HepG2 (cell line): ENCODE measurements around the gene EMILIN3. TPM values are rescaled to one million over a fixed set of nuclear protein-coding genes. Genes with fewer than 3 reads are reported as not detected.
A peak's percentile ranks its signal among the peaks of the same experiment; 100 is the strongest.

Source experiments
- ATAC-seq: fragments of 200-7000 bp; cut with Tn5 transposase; 3 replicates; pipeline ENCODE4 v1.9.1; 2020; ENCODE audit warnings: mild to moderate bottlenecking, moderate library complexity
- BruUV-seq: library from RNA; stranded (reverse); fragments of 400-500 nt; replicated peaks from 2 replicates; lab custom pipeline; 2021; lab: Mats Ljungman, UMichigan
- CTCF ChIA-PET: fragments of 300-600 bp; formaldehyde crosslinking; extraction: SDS; loops from one replicate; lab custom pipeline; 2021; ENCODE audit warnings: low total read pairs, inconsistent platforms, low intra/inter-chr PET ratio; lab: Yijun Ruan, JAX
- POLR2A ChIA-PET: fragments of 350-600 bp; sonication (Branson Sonifier 250); formaldehyde crosslinking; loops from one replicate; lab custom pipeline; 2020; ENCODE audit warnings: antibody characterized with exemption, inconsistent platforms; lab: Yijun Ruan, JAX
- DNase-seq: peaks from one replicate; pipeline ENCODE4 v3.0.0-alpha.2; 2015; ENCODE audit warnings: low spot score
- FAIRE-seq: peaks from 3 replicates; lab custom pipeline; 2011; peaks lifted over from hg19 to GRCh38; lab: Jason Lieb, UNC
- H2AFZ ChIP-seq: one replicate; pipeline ENCODE4 v1.6.1; 2011; ENCODE audit warnings: low read length, inconsistent platforms
- H3K27ac ChIP-seq: fragments of 300-600 bp; 3 replicates; pipeline ENCODE4 v1.8.0; 2011; ENCODE audit warnings: mixed run types, mild to moderate bottlenecking, mixed read lengths, low read length, inconsistent platforms; ENCODE audit not compliant: insufficient read depth; ENCODE audit errors: extremely low read length
- H3K27me3 ChIP-seq, 2 experiments: fragments of 200-600 bp in 1 of 2; 2 replicates in 1 of 2; 3 replicates in 1 of 2; pipeline versions ENCODE4 v1.6.0 to v1.8.0; 2011; ENCODE audit warnings: low read length in 2 of 2, mild to moderate bottlenecking in 2 of 2, moderate library complexity in 2 of 2, inconsistent platforms in 1 of 2; ENCODE audit not compliant: insufficient read depth in 2 of 2, control insufficient read depth in 1 of 2
- H3K36me3 ChIP-seq, 2 experiments: fragments of 200-600 bp in 1 of 2; replicated peaks in 1 of 2; 2 replicates in 1 of 2; 3 replicates in 1 of 2; pipeline versions ENCODE4 v1.5.1 to v1.8.0; 2011; ENCODE audit warnings: low read length in 2 of 2, inconsistent platforms in 1 of 2; ENCODE audit not compliant: insufficient read depth in 2 of 2, control insufficient read depth in 1 of 2
- H3K4me1 ChIP-seq: 2 replicates; pipeline ENCODE4 v1.5.1; 2012; ENCODE audit warnings: low read length, inconsistent platforms; ENCODE audit not compliant: insufficient read depth
- H3K4me2 ChIP-seq: 2 replicates; pipeline ENCODE4 v1.6.0; 2011; ENCODE audit warnings: low read depth, low read length, inconsistent platforms
- H3K4me3 ChIP-seq, 3 experiments: fragments of 200-600 bp in 1 of 3; sonication (generic), shearing (Covaris generic) in 1 of 3; replicated peaks in 1 of 3; 2 replicates each; pipeline ENCODE4 v1.5.1; 2011 to 2016; ENCODE audit warnings: low read length in 3 of 3, inconsistent platforms in 2 of 3, low read depth in 2 of 3, mild to moderate bottlenecking in 2 of 3, control low read depth in 1 of 3, mixed read lengths in 1 of 3; ENCODE audit not compliant: insufficient read depth in 1 of 3
- H3K79me2 ChIP-seq: one replicate; pipeline ENCODE4 v1.6.1; 2011; ENCODE audit warnings: low read length, inconsistent platforms; ENCODE audit not compliant: insufficient read depth
- H3K9ac ChIP-seq: 2 replicates; pipeline ENCODE4 v1.6.0; 2011; ENCODE audit warnings: mild to moderate bottlenecking, low read depth, low read length, inconsistent platforms; ENCODE audit not compliant: insufficient read depth
- H3K9me3 ChIP-seq: 2 replicates; pipeline ENCODE4 v1.5.1; 2012; ENCODE audit warnings: mild to moderate bottlenecking, low read length
- H4K20me1 ChIP-seq: 2 replicates; pipeline ENCODE4 v1.6.0; 2011; ENCODE audit warnings: inconsistent platforms, mild to moderate bottlenecking, low read length, moderate library complexity; ENCODE audit not compliant: insufficient read depth
- HNRNPK ChIP-seq: fragments of 200-400 bp; formaldehyde crosslinking; IDR thresholded peaks from 2 replicates; pipeline ENCODE4 v1.6.1; 2018; ENCODE audit warnings: low read length, low read depth, moderate library complexity, mild to moderate bottlenecking; ENCODE audit not compliant: poor library complexity, severe bottlenecking
- IRF1 ChIP-seq: sonication (generic); formaldehyde crosslinking; IDR thresholded peaks from 2 replicates; pipeline ENCODE4 v1.4.0; 2020; ENCODE audit warnings: low read depth, mild to moderate bottlenecking, missing genetic modification reagents
- KDM2A ChIP-seq: sonication (generic); formaldehyde crosslinking; IDR thresholded peaks from 2 replicates; pipeline ENCODE4 v1.4.0; 2020; ENCODE audit warnings: low read depth, missing genetic modification reagents, borderline replicate concordance
- TARDBP ChIP-seq: sonication (generic); formaldehyde crosslinking; IDR thresholded peaks from 2 replicates; pipeline ENCODE4 v1.8.0; 2022; ENCODE audit warnings: mild to moderate bottlenecking, missing genetic modification reagents
- TMF1 ChIP-seq: sonication (generic); formaldehyde crosslinking; IDR thresholded peaks from 2 replicates; pipeline ENCODE4 v1.8.1; 2022; ENCODE audit warnings: low read depth, missing genetic modification reagents
- ZNF44 ChIP-seq: sonication (generic); formaldehyde crosslinking; IDR thresholded peaks from 2 replicates; pipeline ENCODE4 v1.5.1; 2020; ENCODE audit warnings: mild to moderate bottlenecking, missing genetic modification reagents
- ZSCAN12 ChIP-seq: sonication (generic); formaldehyde crosslinking; IDR thresholded peaks from 2 replicates; pipeline ENCODE4 v1.9.0; 2021; ENCODE audit warnings: mild to moderate bottlenecking, missing genetic modification reagents
- ZSCAN31 ChIP-seq: sonication (generic); formaldehyde crosslinking; IDR thresholded peaks from 2 replicates; pipeline ENCODE4 v1.5.0; 2020; ENCODE audit warnings: low read depth, mild to moderate bottlenecking, missing genetic modification reagents
- WGBS: methylation state at CpG from one replicate; pipeline ENCODE4 v1.1.6; 2017; ENCODE audit warnings: low lambda C conversion rate; 5-methylcytosine and 5-hydroxymethylcytosine counted together
- in situ Hi-C: cut with HindIII; loops from 2 replicates; pipeline ENCODE4 v1.10.0; 2017; ENCODE audit warnings: low pct_unique_long_range_greater_than_20kb; ENCODE audit not compliant: extremely low pct_ligation_motif_present
- intact Hi-C: fragments of 100-400 bp; cut with micrococcal nuclease; formaldehyde crosslinking; loops from one replicate; pipeline ENCODE4 v1.10.0; 2022; ENCODE audit not compliant: unreplicated experiment
- polyA plus RNA-seq, 8 experiments: library from polyadenylated mRNA; depleted of rRNA in 3 of 8; stranded (reverse) in 7 of 8; unstranded in 1 of 8; fragments of >200 nt; fragmentation: Illumina TruSeq in 4 of 8; extraction: Trizol in 4 of 8; gene quantifications; 2 replicates each; pipeline versions ENCODE4 v1.2.1 to v1.2.3, GENCODE V29; 2011 to 2016; ENCODE audit warnings: low read depth in 4 of 8, missing spikeins in 1 of 8, mixed read lengths in 1 of 8; ENCODE audit not compliant: insufficient read depth in 1 of 8
- total RNA-seq, 5 experiments: library from RNA; depleted of rRNA; stranded (reverse); fragments of >200 nt; fragmentation: Illumina TruSeq; extraction: Trizol; gene quantifications; 2 replicates each; pipeline ENCODE4 v1.2.3, GENCODE V29; 2016; ENCODE audit warnings: low read depth in 1 of 5
- TF ChIP-seq, protein P1 (sequence below), 2 experiments: fragments of 450-650 bp in 1 of 2; sonication (generic) in 1 of 2; formaldehyde crosslinking in 1 of 2; IDR thresholded peaks; 2 replicates each; pipeline versions ENCODE4 v1.6.1 to v1.8.0; 2016 to 2022; ENCODE audit warnings: antibody characterized with exemption in 1 of 2, mild to moderate bottlenecking in 1 of 2, missing genetic modification reagents in 1 of 2

EMILIN3 gene
- total and polyA plus RNA-seq, 2 of the 13 experiments (the other 11 are each of a cell fraction or from before 2014, with no cell fraction given), result 0.25 to 0.29 TPM

GRCh38 chr20:41317546-41318270 is 48.9 kb downstream of the EMILIN3 start, which contains the start of gene ZHX3 (continued):
- no peak for TF ChIP-seq ZSCAN12 (CRISPR knock-in tag)
- peak; percentile 15; the same call in 1 of the 2 replicates for TF ChIP-seq ZNF44
- peak; percentile 78 for TF ChIP-seq HNRNPK
- TF ChIP-seq TMF1 (CRISPR knock-in tag), result 0 out of 2 replicates have a peak, but pooled peaks have one; percentile 12
- peak; percentile 65 for TF ChIP-seq ZSCAN31 (CRISPR knock-in tag)
- TF ChIP-seq KDM2A (CRISPR knock-in tag), result peak; percentile 64; the same call in 1 of the 2 replicates

DNA sequence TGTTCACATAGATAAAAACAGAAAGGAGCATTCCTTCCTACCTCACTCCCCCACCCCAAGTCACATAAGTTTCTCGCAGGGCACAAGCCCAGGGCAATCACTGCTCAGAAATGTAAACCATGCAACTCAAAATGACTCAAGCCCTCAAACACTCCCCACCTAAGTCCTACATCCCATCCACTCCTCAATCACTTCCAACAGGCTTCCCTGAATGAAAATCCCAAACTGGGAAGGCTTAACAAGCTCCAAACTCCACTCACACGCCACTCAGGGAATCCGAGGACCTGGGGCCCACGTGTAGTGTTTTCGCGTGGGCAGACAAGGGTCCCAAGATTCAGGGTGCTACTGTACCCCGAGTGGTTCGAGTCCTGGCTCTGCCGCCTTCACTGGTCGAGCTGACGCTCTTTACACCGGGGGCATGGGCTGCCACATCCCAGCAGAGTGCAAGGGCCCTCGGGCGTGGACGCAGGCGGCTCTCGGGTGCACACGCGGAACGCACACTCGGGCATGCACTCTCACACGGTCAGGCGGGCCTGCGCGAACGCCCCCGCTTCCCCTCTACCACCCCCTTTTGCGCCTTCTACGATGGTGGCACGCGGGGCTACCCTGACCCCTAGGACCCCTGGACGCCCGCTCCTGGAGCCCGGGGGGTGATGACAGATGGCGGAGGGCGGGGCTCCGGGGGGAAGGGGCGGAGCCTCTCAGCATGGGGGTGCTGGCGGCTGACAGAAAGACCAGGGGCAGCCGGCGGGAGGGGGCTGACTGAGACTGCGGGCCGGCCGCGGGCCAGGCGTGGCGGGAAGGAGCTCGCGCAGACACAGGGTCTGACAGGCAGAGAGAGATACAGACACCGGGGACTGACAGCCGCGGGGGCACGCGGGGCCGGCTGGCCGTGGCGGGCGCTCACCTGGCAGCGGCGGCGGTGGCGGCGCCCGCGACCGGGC is 49.7 kb downstream of the EMILIN3 start:
- intact Hi-C loops, result loop anchor here (5.0 kb wide), 1 partner anchor 85 kb away; no protein-coding TSS in a partner anchor
- TF ChIP-seq, protein P1, sequence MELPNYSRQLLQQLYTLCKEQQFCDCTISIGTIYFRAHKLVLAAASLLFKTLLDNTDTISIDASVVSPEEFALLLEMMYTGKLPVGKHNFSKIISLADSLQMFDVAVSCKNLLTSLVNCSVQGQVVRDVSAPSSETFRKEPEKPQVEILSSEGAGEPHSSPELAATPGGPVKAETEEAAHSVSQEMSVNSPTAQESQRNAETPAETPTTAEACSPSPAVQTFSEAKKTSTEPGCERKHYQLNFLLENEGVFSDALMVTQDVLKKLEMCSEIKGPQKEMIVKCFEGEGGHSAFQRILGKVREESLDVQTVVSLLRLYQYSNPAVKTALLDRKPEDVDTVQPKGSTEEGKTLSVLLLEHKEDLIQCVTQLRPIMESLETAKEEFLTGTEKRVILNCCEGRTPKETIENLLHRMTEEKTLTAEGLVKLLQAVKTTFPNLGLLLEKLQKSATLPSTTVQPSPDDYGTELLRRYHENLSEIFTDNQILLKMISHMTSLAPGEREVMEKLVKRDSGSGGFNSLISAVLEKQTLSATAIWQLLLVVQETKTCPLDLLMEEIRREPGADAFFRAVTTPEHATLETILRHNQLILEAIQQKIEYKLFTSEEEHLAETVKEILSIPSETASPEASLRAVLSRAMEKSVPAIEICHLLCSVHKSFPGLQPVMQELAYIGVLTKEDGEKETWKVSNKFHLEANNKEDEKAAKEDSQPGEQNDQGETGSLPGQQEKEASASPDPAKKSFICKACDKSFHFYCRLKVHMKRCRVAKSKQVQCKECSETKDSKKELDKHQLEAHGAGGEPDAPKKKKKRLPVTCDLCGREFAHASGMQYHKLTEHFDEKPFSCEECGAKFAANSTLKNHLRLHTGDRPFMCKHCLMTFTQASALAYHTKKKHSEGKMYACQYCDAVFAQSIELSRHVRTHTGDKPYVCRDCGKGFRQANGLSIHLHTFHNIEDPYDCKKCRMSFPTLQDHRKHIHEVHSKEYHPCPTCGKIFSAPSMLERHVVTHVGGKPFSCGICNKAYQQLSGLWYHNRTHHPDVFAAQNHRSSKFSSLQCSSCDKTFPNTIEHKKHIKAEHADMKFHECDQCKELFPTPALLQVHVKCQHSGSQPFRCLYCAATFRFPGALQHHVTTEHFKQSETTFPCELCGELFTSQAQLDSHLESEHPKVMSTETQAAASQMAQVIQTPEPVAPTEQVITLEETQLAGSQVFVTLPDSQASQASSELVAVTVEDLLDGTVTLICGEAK (IDR thresholded peaks at IDR 0.05), result no peak
- TF ChIP-seq, protein P1 (CRISPR knock-in tag; IDR thresholded peaks at IDR 0.05), result no peak
- TF ChIP-seq TARDBP (CRISPR knock-in tag) (no peak), IRF1 (no peak)

More for the DNA sequence above, 49.7 kb downstream of the EMILIN3 start:
- WGBS, result 2% methylated on average over 56 of the region's 66 CpGs
- peak overlapping the region; percentile 75 to 95 (median 91) for H3K4me3 ChIP-seq
- H3K9me3 ChIP-seq, result no peaks in the 10 kb centered on the region
- H2AFZ ChIP-seq, result no peak overlapping the region
- no TSS peak for BruUV-seq
- peak; percentile 58 for DNase-seq
- peaks cover 15% of the 10 kb centered on the region for H3K79me2 ChIP-seq
- H4K20me1 ChIP-seq, result no peaks in the 10 kb centered on the region
- peak; percentile 58 for ATAC-seq
- peak overlapping the region; percentile 54 for H3K27ac ChIP-seq
- H3K4me2 ChIP-seq, result peak overlapping the region; percentile 99
- H3K27me3 ChIP-seq, result peaks cover 0 to 3% of the 10 kb centered on the region in 2 experiments; a peak in 1 of 5 replicates
- no peaks in the 10 kb centered on the region for H3K36me3 ChIP-seq
- H3K9ac ChIP-seq, result peak overlapping the region; percentile 72
- POLR2A ChIA-PET, result interaction anchor here (1.3 to 2.6 kb wide), 4 partner anchors 9 to 302 kb away, joined by 3 to 16 read pairs (median 6); partner anchors contain the start of genes CHD6 and LPIN3
- FAIRE-seq, result no peak
- in situ Hi-C loops, result no loop called here
- CTCF ChIA-PET, result no interaction called here
- peaks cover 44% of the 10 kb centered on the region for H3K4me1 ChIP-seq
